GM12872 (cell line): ENCODE measurements around the gene CAMTA1.

Source experiments
- CTCF ChIP-seq: IDR thresholded peaks from 3 replicates; pipeline ENCODE4 v1.5.1; 2011; ENCODE audit warnings: low read depth, mild to moderate bottlenecking, low read length, moderate library complexity; ENCODE audit not compliant: insufficient read depth

The CAMTA1 gene

GRCh38 chr1:7634546-7635240, 849.4 kb downstream of the CAMTA1 start:
- no peak for TF ChIP-seq CTCF

- no peak for TF ChIP-seq CTCF
Measured at GRCh38 chr1:7636795-7637526, 851.7 kb downstream of the CAMTA1 start.

- TF ChIP-seq CTCF, result no peak
Measured at GRCh38 chr1:7638078-7638477, 852.8 kb downstream of the CAMTA1 start.

GRCh38 chr1:7639435-7640131, 854.3 kb downstream of the CAMTA1 start:
- TF ChIP-seq CTCF, result no peak

- TF ChIP-seq CTCF, result no peak
Measured at GRCh38 chr1:7640350-7640749, 855.1 kb downstream of the CAMTA1 start.

GRCh38 chr1:7640920-7641585, 855.8 kb downstream of the CAMTA1 start:
- no peak for TF ChIP-seq CTCF
